Uterus (tissue), 4 donors: Measurements from ENCODE around the gene FCRLB. TPM values are rescaled to one million over a fixed set of nuclear protein-coding genes. Genes with fewer than 3 reads are reported as not detected.

Experiments
- DNase-seq, 2 donors: peaks; one replicate each; pipeline ENCODE4 v3.0.0-alpha.2; 2019 to 2020
- H3K27ac ChIP-seq, 2 donors: fragments of 200-600 bp; sonication (generic); 1 replicate in 1 of 2; 2 replicates in 1 of 2; pipeline ENCODE4 v1.5.1; 2016 to 2018
- H3K27me3 ChIP-seq, 2 donors: fragments of 200-600 bp; sonication (generic); one replicate each; pipeline ENCODE4 v1.5.1; 2018 to 2019; ENCODE audit warnings: control low read depth in 1 of 2
- H3K36me3 ChIP-seq, 2 donors: fragments of 200-600 bp; sonication (generic); one replicate each; pipeline ENCODE4 v1.5.1; 2019; ENCODE audit warnings: control low read depth in 1 of 2
- H3K4me1 ChIP-seq, 2 donors: fragments of 200-600 bp; sonication (generic); one replicate each; pipeline ENCODE4 v1.5.1; 2018 to 2019; ENCODE audit warnings: control low read depth in 1 of 2
- H3K4me3 ChIP-seq, 2 donors: fragments of 200-600 bp; sonication (generic); 1 replicate in 1 of 2; 2 replicates in 1 of 2; pipeline ENCODE4 v1.5.1; 2018 to 2019; ENCODE audit warnings: mild to moderate bottlenecking in 1 of 2
- H3K9me3 ChIP-seq, 2 donors: fragments of 200-600 bp; sonication (generic); one replicate each; pipeline ENCODE4 v1.5.1; 2019; ENCODE audit warnings: control low read depth in 1 of 2
- CTCF ChIP-seq, 4 experiments: fragments of 200-600 bp in 2 of 4; fragments of 450-650 bp in 2 of 4; sonication (generic) in 2 of 4; IDR thresholded peaks; one replicate each; pipeline ENCODE4 v1.5.1; 2016 to 2019; ENCODE audit warnings: antibody characterized with exemption in 4 of 4, mild to moderate bottlenecking in 2 of 4, moderate library complexity in 1 of 4
- POLR2A ChIP-seq, 2 donors: fragments of 450-650 bp; IDR thresholded peaks; one replicate each; pipeline ENCODE4 v1.6.1; 2016; ENCODE audit warnings: antibody characterized with exemption in 2 of 2, mild to moderate bottlenecking in 1 of 2, moderate library complexity in 1 of 2
- intact Hi-C: fragments of 100-400 bp; cut with DNase I; formaldehyde crosslinking; loops from one replicate; pipeline ENCODE4 v1.15.1; 2023; ENCODE audit warnings: low total_unique reads
- total RNA-seq, 4 donors: library from RNA; depleted of rRNA in 3 of 4; stranded (reverse); fragments of >200 nt in 3 of 4; gene quantifications; one replicate each; pipeline versions ENCODE4 v1.1.0 to v1.2.4, GENCODE V29; 2014 to 2023
- donor health status: DM: yes; HTN: yes; CAD: no.

Gene FCRLB
- total RNA-seq, 4 donors from 2014 or later = 0.26 to 0.52 (median 0.35) TPM; not detected in 1

- intact Hi-C loops = no loop called here
- Histone ChIP-seq H3K27me3 (no peaks in the 10 kb centered on the region), H3K9me3 (no peaks in the 10 kb centered on the region), H3K4me3 (no peak overlapping the region), H3K27ac (no peak overlapping the region), H3K4me1 (no peaks in the 10 kb centered on the region), H3K36me3 (no peaks in the 10 kb centered on the region)
- DNase-seq = no peak
- TF ChIP-seq POLR2A (IDR thresholded peaks at IDR 0.05) (no peak), CTCF (IDR thresholded peaks at IDR 0.05) (no peak)
Measured at GRCh38 chr1:161731241-161731640, 9.9 kb downstream of the FCRLB start.

- Histone ChIP-seq H3K4me1 (no peaks in the 10 kb centered on the region), H3K27me3 (no peaks in the 10 kb centered on the region), H3K36me3 (no peaks in the 10 kb centered on the region), H3K27ac (no peak overlapping the region), H3K9me3 (no peaks in the 10 kb centered on the region), H3K4me3 (no peak overlapping the region)
- DNase-seq = no peak
- intact Hi-C loops = no loop called here
- TF ChIP-seq POLR2A (IDR thresholded peaks at IDR 0.05) (no peak), CTCF (IDR thresholded peaks at IDR 0.05) (no peak)
Measured at GRCh38 chr1:161731981-161732718, 10.8 kb downstream of the FCRLB start.

DNA sequence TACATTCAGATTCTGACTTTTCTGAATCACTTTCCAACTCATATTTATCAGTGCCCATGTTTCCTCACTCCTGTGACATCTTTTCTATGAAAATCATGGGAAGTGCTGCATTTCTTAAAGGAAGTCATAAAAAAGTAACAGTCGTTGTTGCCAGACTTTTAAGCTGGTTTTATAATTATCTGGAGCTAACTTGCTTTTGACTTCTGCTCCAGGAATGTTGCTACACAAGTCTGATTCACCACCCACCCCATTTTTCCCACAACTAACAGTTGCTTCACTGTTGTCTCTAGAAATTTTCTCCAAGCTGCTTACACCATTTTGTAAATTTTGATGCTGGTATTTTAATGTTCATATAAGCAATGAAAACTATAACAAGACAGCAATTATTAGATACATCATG lies 12.2 kb downstream of the FCRLB start:
- intact Hi-C loops = no loop called here
- TF ChIP-seq POLR2A (IDR thresholded peaks at IDR 0.05) (no peak), CTCF (IDR thresholded peaks at IDR 0.05) (no peak)
- H3K27ac ChIP-seq = no peak overlapping the region

DNA sequence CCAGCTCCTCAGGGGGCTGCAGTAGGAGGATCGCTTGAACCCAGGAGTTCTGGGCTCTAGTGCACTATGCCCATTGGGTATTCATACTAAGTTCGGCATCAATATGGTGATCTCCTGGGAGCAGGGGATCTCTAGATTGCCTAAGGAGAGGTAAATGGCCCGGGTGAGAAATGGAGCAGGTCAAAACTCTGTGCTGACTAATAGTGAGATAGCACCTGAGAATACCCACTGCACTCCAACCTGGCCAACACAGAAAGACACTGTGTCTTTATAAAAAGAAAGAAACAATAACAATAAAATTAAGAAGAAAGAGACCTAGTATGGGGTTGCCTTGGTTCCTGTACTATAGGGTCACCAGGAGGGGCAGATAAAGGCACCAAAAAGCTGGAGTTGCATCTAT lies 14.5 kb downstream of the FCRLB start:
- DNase-seq = no peak
- H3K27me3 ChIP-seq = no peaks in the 10 kb centered on the region
- H3K4me3 ChIP-seq = no peak overlapping the region
- no peaks in the 10 kb centered on the region for H3K4me1 ChIP-seq
- H3K36me3 ChIP-seq = no peaks in the 10 kb centered on the region
- intact Hi-C loops = no loop called here
- TF ChIP-seq POLR2A (IDR thresholded peaks at IDR 0.05) (no peak), CTCF (IDR thresholded peaks at IDR 0.05) (no peak)
- H3K9me3 ChIP-seq = no peaks in the 10 kb centered on the region
- no peak overlapping the region for H3K27ac ChIP-seq

More for the DNA sequence above, 12.2 kb downstream of the FCRLB start:
- Histone ChIP-seq H3K9me3 (no peaks in the 10 kb centered on the region), H3K4me3 (no peak overlapping the region), H3K27me3 (no peaks in the 10 kb centered on the region), H3K36me3 (no peaks in the 10 kb centered on the region), H3K4me1 (no peaks in the 10 kb centered on the region)
- no peak for DNase-seq

- Histone ChIP-seq H3K4me3 (no peak overlapping the region), H3K27ac (no peak overlapping the region), H3K27me3 (no peaks in the 10 kb centered on the region), H3K4me1 (no peaks in the 10 kb centered on the region), H3K36me3 (no peaks in the 10 kb centered on the region), H3K9me3 (no peaks in the 10 kb centered on the region)
- intact Hi-C loops = no loop called here
- no peak for DNase-seq
- TF ChIP-seq CTCF (IDR thresholded peaks at IDR 0.05) (no peak), POLR2A (IDR thresholded peaks at IDR 0.05) (no peak)
Measured at GRCh38 chr1:161736335-161736969, 15.1 kb downstream of the FCRLB start.
